HG02970 (cell line): ENCODE measurements around the gene MSI2.
"Not testable (repeated sequence)": the region's sequence is repeated elsewhere in the genome, so short reads cannot be mapped to it uniquely, and the experiment has no call there.

ENCODE experiments used
- ATAC-seq: cut with Tn5 transposase; IDR thresholded peaks from one replicate; pipeline ENCODE4 v1.9.1; 2021; ENCODE audit warnings: mild to moderate bottlenecking, moderate library complexity, moderate number of reproducible peaks; ENCODE audit not compliant: unreplicated experiment, low FRiP score

The MSI2 gene

GRCh38 chr17:57615836-57616757 is 359.8 kb downstream of the MSI2 start:
- no peak for ATAC-seq

GRCh38 chr17:57617218-57617617 is 360.9 kb downstream of the MSI2 start:
- no peak for ATAC-seq

GRCh38 chr17:57619061-57619937 is 363.0 kb downstream of the MSI2 start:
- no peak for ATAC-seq

- ATAC-seq: no peak
These were observed 364.3 kb downstream of the MSI2 start for GRCh38 chr17:57620576-57620975.

GRCh38 chr17:57621791-57622190 is 365.5 kb downstream of the MSI2 start:
- not testable (repeated sequence) for ATAC-seq

GRCh38 chr17:57622306-57622682 is 366.0 kb downstream of the MSI2 start:
- no peak for ATAC-seq

- no peak for ATAC-seq
These were observed 366.5 kb downstream of the MSI2 start for GRCh38 chr17:57622683-57623433.

- no peak for ATAC-seq
These were observed 367.3 kb downstream of the MSI2 start for GRCh38 chr17:57623620-57624019.

GRCh38 chr17:57624386-57624785 is 368.1 kb downstream of the MSI2 start:
- no peak for ATAC-seq

- no peak for ATAC-seq
These were observed 369.2 kb downstream of the MSI2 start for GRCh38 chr17:57625511-57625910.

- no peak for ATAC-seq
These were observed 369.6 kb downstream of the MSI2 start for GRCh38 chr17:57625957-57626356.

GRCh38 chr17:57626520-57627210 is 370.3 kb downstream of the MSI2 start:
- no peak for ATAC-seq

GRCh38 chr17:57627591-57627990 is 371.3 kb downstream of the MSI2 start:
- no peak for ATAC-seq

- no peak for ATAC-seq
These were observed 372.1 kb downstream of the MSI2 start for GRCh38 chr17:57628421-57628820.

GRCh38 chr17:57629470-57629869 is 373.1 kb downstream of the MSI2 start:
- ATAC-seq: peak; percentile 49

- no peak for ATAC-seq
These were observed 373.6 kb downstream of the MSI2 start for GRCh38 chr17:57629886-57630285.

GRCh38 chr17:57630736-57631135 is 374.4 kb downstream of the MSI2 start:
- no peak for ATAC-seq

GRCh38 chr17:57631871-57632270 is 375.5 kb downstream of the MSI2 start:
- no peak for ATAC-seq

GRCh38 chr17:57632294-57632693 is 376.0 kb downstream of the MSI2 start:
- no peak for ATAC-seq

- no peak for ATAC-seq
These were observed 376.9 kb downstream of the MSI2 start for GRCh38 chr17:57633236-57633635.
